ENCODE data around the gene PNPLA4.

The PNPLA4 gene

GRCh38 chrX:7927259-7928167 lies at the start of gene PNPLA4:
PNPLA4 (minus strand) TSS chrX:7927413; CDS start chrX:7926119, 1,294 bp downstream.
- DNase-seq (ENCODE audit: low read depth), result peak; percentile 79

GRCh38 chrX:7972586-7972985 lies 45.4 kb upstream of the PNPLA4 start:
- DNase-seq (ENCODE audit: low read depth), result no peak

- DNase-seq (ENCODE audit: low read depth), result no peak
These were observed 43.2 kb upstream of the PNPLA4 start for GRCh38 chrX:7970428-7970827.

GRCh38 chrX:7965436-7965835 lies 38.2 kb upstream of the PNPLA4 start:
- no peak for DNase-seq (ENCODE audit: low read depth)

- DNase-seq (ENCODE audit: low read depth), result no peak
These were observed 33.0 kb upstream of the PNPLA4 start for GRCh38 chrX:7960246-7960645.

- no peak for DNase-seq (ENCODE audit: low read depth)
These were observed 26.2 kb upstream of the PNPLA4 start for GRCh38 chrX:7953446-7953845.

- no peak for DNase-seq (ENCODE audit: low read depth)
These were observed 23.7 kb upstream of the PNPLA4 start for GRCh38 chrX:7950865-7951264.

GRCh38 chrX:7948483-7948882 lies 21.3 kb upstream of the PNPLA4 start:
- no peak for DNase-seq (ENCODE audit: low read depth)

GRCh38 chrX:7946960-7947359 lies 19.7 kb upstream of the PNPLA4 start:
- no peak for DNase-seq (ENCODE audit: low read depth)

- DNase-seq (ENCODE audit: low read depth), result no peak
These were observed 16.5 kb upstream of the PNPLA4 start for GRCh38 chrX:7943600-7944245.

GRCh38 chrX:7941390-7942042 lies 14.3 kb upstream of the PNPLA4 start:
- peak; percentile 23 for DNase-seq (ENCODE audit: low read depth)

- DNase-seq (ENCODE audit: low read depth), result no peak
These were observed 6.8 kb upstream of the PNPLA4 start for GRCh38 chrX:7934026-7934425.

GRCh38 chrX:7926914-7927258 lies 327 bp downstream of the PNPLA4 start:
- DNase-seq (ENCODE audit: low read depth), result no peak

- peak; percentile 11 for DNase-seq (ENCODE audit: low read depth)
These were observed 712 bp downstream of the PNPLA4 start for GRCh38 chrX:7926501-7926900.

- peak; percentile 72 for DNase-seq (ENCODE audit: low read depth)
These were observed 1.2 kb downstream of the PNPLA4 start for GRCh38 chrX:7925867-7926472.

- no peak for DNase-seq (ENCODE audit: low read depth)
These were observed 5.5 kb downstream of the PNPLA4 start for GRCh38 chrX:7921750-7922149.

- no peak for DNase-seq (ENCODE audit: low read depth)
These were observed 18.4 kb downstream of the PNPLA4 start for GRCh38 chrX:7908821-7909220.

- peak; percentile 47 for DNase-seq (ENCODE audit: low read depth)
These were observed 22.7 kb downstream of the PNPLA4 start for GRCh38 chrX:7904562-7904961.

- no peak for DNase-seq (ENCODE audit: low read depth)
These were observed 35.3 kb downstream of the PNPLA4 start for GRCh38 chrX:7891928-7892327.

GRCh38 chrX:7889680-7890079 lies 37.5 kb downstream of the PNPLA4 start:
- DNase-seq (ENCODE audit: low read depth), result peak; percentile 46

- no peak for DNase-seq (ENCODE audit: low read depth)
These were observed 38.1 kb downstream of the PNPLA4 start for GRCh38 chrX:7889135-7889534.

- DNase-seq (ENCODE audit: low read depth), result no peak
These were observed 50.3 kb downstream of the PNPLA4 start for GRCh38 chrX:7876957-7877356.

GRCh38 chrX:7872042-7872441 lies 55.2 kb downstream of the PNPLA4 start:
- DNase-seq (ENCODE audit: low read depth), result no peak
